Ectodermal cell (in vitro differentiated cells): ENCODE data around the gene SUSD4.

Experiments
- H3K27ac ChIP-seq: 2 replicates; pipeline ENCODE4 v1.7.0; 2013; ENCODE audit warnings: mild to moderate bottlenecking, low read depth, low read length; ENCODE audit not compliant: insufficient read depth, poor library complexity, severe bottlenecking
- H3K27me3 ChIP-seq: 2 replicates; pipeline ENCODE4 v1.7.0; 2013; ENCODE audit warnings: mild to moderate bottlenecking, low read length; ENCODE audit not compliant: insufficient read depth, control insufficient read depth, poor library complexity, severe bottlenecking
- H3K36me3 ChIP-seq: one replicate; pipeline ENCODE4 v1.7.0; 2013; ENCODE audit warnings: low read length; ENCODE audit not compliant: control insufficient read depth, insufficient read depth
- H3K4me1 ChIP-seq: one replicate; pipeline ENCODE4 v1.7.0; 2013; ENCODE audit warnings: low read length; ENCODE audit not compliant: control insufficient read depth, insufficient read depth
- H3K4me3 ChIP-seq: 2 replicates; pipeline ENCODE4 v1.7.0; 2013; ENCODE audit warnings: low read depth, low read length, control low read depth; ENCODE audit not compliant: insufficient read depth
- H3K9me3 ChIP-seq: 2 replicates; pipeline ENCODE4 v1.7.0; 2013; ENCODE audit warnings: mild to moderate bottlenecking, low read length, moderate library complexity; ENCODE audit not compliant: control insufficient read depth
- WGBS, 2 experiments: methylation state at CpG; one replicate each; pipeline ENCODE4 v1.1.7; 2013; ENCODE audit warnings: missing lambda C conversion rate in 2 of 2; 5-methylcytosine and 5-hydroxymethylcytosine counted together

SUSD4 gene

GRCh38 chr1:223331929-223332328, 32.0 kb downstream of the SUSD4 start:
- Histone ChIP-seq H3K9me3 (no peaks in the 10 kb centered on the region), H3K4me1 (peaks cover 6% of the 10 kb centered on the region), H3K27me3 (no peaks in the 10 kb centered on the region), H3K27ac (no peak overlapping the region), H3K4me3 (no peak overlapping the region), H3K36me3 (no peaks in the 10 kb centered on the region)
- WGBS, 2 experiments = 85 to 100% methylated on average over 1 of the region's 1 CpG

- H3K4me1 ChIP-seq = peaks cover 6% of the 10 kb centered on the region
- H3K27ac ChIP-seq = no peak overlapping the region
- H3K4me3 ChIP-seq = no peak overlapping the region
- WGBS, 2 experiments = 62 to 69% methylated on average over 4 of the region's 4 CpGs
- H3K9me3 ChIP-seq = no peaks in the 10 kb centered on the region
- no peaks in the 10 kb centered on the region for H3K27me3 ChIP-seq
- H3K36me3 ChIP-seq = no peaks in the 10 kb centered on the region
These were observed 32.7 kb downstream of the SUSD4 start for GRCh38 chr1:223331301-223331700.

GRCh38 chr1:223330466-223330865, 33.5 kb downstream of the SUSD4 start:
- Histone ChIP-seq H3K9me3 (no peaks in the 10 kb centered on the region), H3K4me1 (peaks cover 6% of the 10 kb centered on the region), H3K4me3 (no peak overlapping the region), H3K36me3 (no peaks in the 10 kb centered on the region), H3K27ac (no peak overlapping the region), H3K27me3 (no peaks in the 10 kb centered on the region)
- 94 to 95% methylated on average over 3 of the region's 3 CpGs for WGBS, 2 experiments

GRCh38 chr1:223329664-223330415, 34.1 kb downstream of the SUSD4 start:
- Histone ChIP-seq H3K4me3 (no peak overlapping the region), H3K4me1 (peaks cover 6% of the 10 kb centered on the region), H3K27ac (no peak overlapping the region), H3K36me3 (no peaks in the 10 kb centered on the region), H3K9me3 (no peaks in the 10 kb centered on the region), H3K27me3 (no peaks in the 10 kb centered on the region)
- WGBS, 2 experiments = 90 to 93% methylated on average over 5 of the region's 5 CpGs

- Histone ChIP-seq H3K27me3 (no peaks in the 10 kb centered on the region), H3K36me3 (no peaks in the 10 kb centered on the region), H3K27ac (no peak overlapping the region), H3K4me1 (peaks cover 6% of the 10 kb centered on the region), H3K4me3 (no peak overlapping the region), H3K9me3 (no peaks in the 10 kb centered on the region)
These were observed 34.7 kb downstream of the SUSD4 start for GRCh38 chr1:223329252-223329651.

- Histone ChIP-seq H3K27ac (no peak overlapping the region), H3K4me3 (no peak overlapping the region), H3K36me3 (no peaks in the 10 kb centered on the region), H3K4me1 (peaks cover 6% of the 10 kb centered on the region), H3K9me3 (no peaks in the 10 kb centered on the region), H3K27me3 (no peaks in the 10 kb centered on the region)
- WGBS, 2 experiments = 91 to 94% methylated on average over 4 of the region's 4 CpGs
These were observed 35.4 kb downstream of the SUSD4 start for GRCh38 chr1:223328566-223328965.

- 83% methylated on average over 1 of the region's 1 CpG; no CpG with 5 or more reads in 1 of the 2 experiments for WGBS, 2 experiments
- H3K9me3 ChIP-seq = no peaks in the 10 kb centered on the region
- H3K27ac ChIP-seq = no peak overlapping the region
- peaks cover 6% of the 10 kb centered on the region for H3K4me1 ChIP-seq
- H3K27me3 ChIP-seq = no peaks in the 10 kb centered on the region
- no peaks in the 10 kb centered on the region for H3K36me3 ChIP-seq
- no peak overlapping the region for H3K4me3 ChIP-seq
These were observed 37.2 kb downstream of the SUSD4 start for GRCh38 chr1:223326776-223327175.

- Histone ChIP-seq H3K4me3 (no peak overlapping the region), H3K27ac (no peak overlapping the region), H3K27me3 (no peaks in the 10 kb centered on the region), H3K36me3 (no peaks in the 10 kb centered on the region), H3K4me1 (peaks cover 11% of the 10 kb centered on the region), H3K9me3 (no peaks in the 10 kb centered on the region)
- WGBS, 2 experiments = 76 to 79% methylated on average over 2 of the region's 2 CpGs
These were observed 40.2 kb downstream of the SUSD4 start for GRCh38 chr1:223323491-223324484.

- no peak overlapping the region for H3K4me3 ChIP-seq
- WGBS, 2 experiments = 88 to 89% methylated on average over 3 of the region's 3 CpGs
- H3K27me3 ChIP-seq = no peaks in the 10 kb centered on the region
- H3K9me3 ChIP-seq = no peaks in the 10 kb centered on the region
- H3K4me1 ChIP-seq = peaks cover 11% of the 10 kb centered on the region
- no peaks in the 10 kb centered on the region for H3K36me3 ChIP-seq
- H3K27ac ChIP-seq = no peak overlapping the region
These were observed 41.1 kb downstream of the SUSD4 start for GRCh38 chr1:223322868-223323267.

GRCh38 chr1:223320959-223321358, 43.0 kb downstream of the SUSD4 start:
- H3K4me1 ChIP-seq = peaks cover 11% of the 10 kb centered on the region
- no peaks in the 10 kb centered on the region for H3K9me3 ChIP-seq
- H3K36me3 ChIP-seq = no peaks in the 10 kb centered on the region
- H3K4me3 ChIP-seq = no peak overlapping the region
- H3K27ac ChIP-seq = no peak overlapping the region
- WGBS, 2 experiments = 89 to 92% methylated on average over 6 of the region's 6 CpGs
- no peaks in the 10 kb centered on the region for H3K27me3 ChIP-seq
